ENCODE data around the gene CREB5.

- TF ChIP-seq GATA2 (IDR thresholded peaks at IDR 0.05; ENCODE audit: low read depth, low read length) (no peak), GATA3 (IDR thresholded peaks at IDR 0.05; ENCODE audit: low read depth, low read length) (no peak)
Observed at GRCh38 chr7:28669330-28669729, 257.0 kb downstream of the CREB5 start.

All from SH-SY5Y (cell line).